K562 (cell line): ENCODE measurements around the gene CCDC187. TPM values are rescaled to one million over a fixed set of nuclear protein-coding genes. Genes with fewer than 3 reads are reported as not detected.

Experiments used
- ARID4B ChIP-seq: sonication (generic); formaldehyde crosslinking; IDR thresholded peaks from 2 replicates; pipeline ENCODE4 v1.8.0; 2022; ENCODE audit warnings: mild to moderate bottlenecking, missing genetic modification reagents
- ZBTB11 ChIP-seq, 3 experiments: fragments of 200-800 bp in 1 of 3; fragments of 250-450 bp in 1 of 3; fragments of 450-650 bp in 1 of 3; sonication (Bioruptor Pico) in 1 of 3; sonication (Bioruptor generic) in 1 of 3; formaldehyde crosslinking in 1 of 3; IDR thresholded peaks; 2 replicates each; pipeline versions ENCODE4 v1.6.1 to v1.8.0; 2016 to 2022; ENCODE audit warnings: mild to moderate bottlenecking in 2 of 3, missing genetic modification characterization in 2 of 3, missing compliant biosample characterization in 1 of 3, moderate library complexity in 1 of 3
- polyA plus RNA-seq, 8 experiments: library from polyadenylated mRNA; depleted of rRNA in 4 of 8; stranded (reverse) in 5 of 8; unstranded in 3 of 8; fragments of >200 nt; fragmentation: Nextera tagmentation in 2 of 8; fragmentation: Illumina TruSeq in 1 of 8; extraction: Ambion mirVana in 2 of 8; extraction: Trizol in 1 of 8; gene quantifications; 2 replicates each; pipeline versions ENCODE4 v1.2.1 to v1.2.3, GENCODE V29; 2011 to 2014; ENCODE audit warnings: inconsistent platforms in 1 of 8, missing spikeins in 1 of 8
- total RNA-seq, 7 experiments: library from RNA; depleted of rRNA in 6 of 7; stranded (reverse); fragments of >200 nt in 6 of 7; fragmentation: Illumina TruSeq in 2 of 7; extraction: Trizol in 2 of 7; gene quantifications; 2 replicates each; pipeline versions ENCODE4 v1.2.1 to v1.2.3, GENCODE V29; 2011 to 2021; ENCODE audit warnings: low replicate concordance in 1 of 7

The CCDC187 gene
- total and polyA plus RNA-seq, 9 of the 15 experiments (the other 6 are each of a cell fraction or from before 2014, with no cell fraction given), result not detected

- TF ChIP-seq ARID4B (CRISPR knock-in tag) (peak; percentile 17; the same call in 1 of the 2 replicates), ZBTB11 (CRISPR knock-in tag; IDR thresholded peaks at IDR 0.05) (no peak)
- TF ChIP-seq, all 486 proteins: peak for 6
Observed at GRCh38 chr9:136326761-136327303, 22.9 kb upstream of the CCDC187 start (continued).
